SK-N-MC (cell line): ENCODE results near the gene ZNF433.
"Not testable (repeated sequence)": the region's sequence is repeated elsewhere in the genome, so short reads cannot be mapped to it uniquely, and the experiment has no call there.

Experiments used
- DNase-seq: peaks from one replicate; pipeline ENCODE4 v3.0.0-alpha.2; 2011; ENCODE audit warnings: low read depth, low spot score
- H3K27ac ChIP-seq: fragments of 200-600 bp; sonication (generic); 2 replicates; pipeline ENCODE4 v1.5.1; 2016; ENCODE audit warnings: mixed run types
- H3K36me3 ChIP-seq: fragments of 200-600 bp; sonication (generic); 2 replicates; pipeline ENCODE4 v1.6.1; 2017; ENCODE audit warnings: antibody characterized with exemption, low read length, mixed read lengths; ENCODE audit not compliant: insufficient read depth
- H3K4me3 ChIP-seq: fragments of 200-600 bp; sonication (generic); 2 replicates; pipeline ENCODE4 v1.5.1; 2016
- H3K9ac ChIP-seq: fragments of 200-600 bp; sonication (generic); 2 replicates; pipeline ENCODE4 v1.8.0; 2017; ENCODE audit warnings: mixed run types, mixed read lengths; ENCODE audit not compliant: insufficient read length
- H3K9me3 ChIP-seq: fragments of 200-600 bp; sonication (generic); 2 replicates; pipeline ENCODE4 v1.6.1; 2017; ENCODE audit warnings: low read depth, mild to moderate bottlenecking, antibody characterized with exemption, low read length, moderate library complexity, mixed read lengths
- EZH2 ChIP-seq: fragments of 200-600 bp; sonication (generic); IDR thresholded peaks from one replicate; pipeline ENCODE4 v1.6.1; 2017; ENCODE audit warnings: antibody characterized with exemption
- FOXP2 ChIP-seq: optimal IDR thresholded peaks from 2 replicates; pipeline ENCODE3; 2011; ENCODE audit warnings: mild to moderate bottlenecking, moderate library complexity; ENCODE audit not compliant: insufficient read depth; ENCODE audit errors: extremely low read length, control extremely low read depth
- POLR2AphosphoS5 ChIP-seq: IDR thresholded peaks from 2 replicates; pipeline ENCODE4 v1.6.1; 2012; ENCODE audit warnings: mild to moderate bottlenecking, low read depth, low read length, borderline replicate concordance

ZNF433 gene

DNA sequence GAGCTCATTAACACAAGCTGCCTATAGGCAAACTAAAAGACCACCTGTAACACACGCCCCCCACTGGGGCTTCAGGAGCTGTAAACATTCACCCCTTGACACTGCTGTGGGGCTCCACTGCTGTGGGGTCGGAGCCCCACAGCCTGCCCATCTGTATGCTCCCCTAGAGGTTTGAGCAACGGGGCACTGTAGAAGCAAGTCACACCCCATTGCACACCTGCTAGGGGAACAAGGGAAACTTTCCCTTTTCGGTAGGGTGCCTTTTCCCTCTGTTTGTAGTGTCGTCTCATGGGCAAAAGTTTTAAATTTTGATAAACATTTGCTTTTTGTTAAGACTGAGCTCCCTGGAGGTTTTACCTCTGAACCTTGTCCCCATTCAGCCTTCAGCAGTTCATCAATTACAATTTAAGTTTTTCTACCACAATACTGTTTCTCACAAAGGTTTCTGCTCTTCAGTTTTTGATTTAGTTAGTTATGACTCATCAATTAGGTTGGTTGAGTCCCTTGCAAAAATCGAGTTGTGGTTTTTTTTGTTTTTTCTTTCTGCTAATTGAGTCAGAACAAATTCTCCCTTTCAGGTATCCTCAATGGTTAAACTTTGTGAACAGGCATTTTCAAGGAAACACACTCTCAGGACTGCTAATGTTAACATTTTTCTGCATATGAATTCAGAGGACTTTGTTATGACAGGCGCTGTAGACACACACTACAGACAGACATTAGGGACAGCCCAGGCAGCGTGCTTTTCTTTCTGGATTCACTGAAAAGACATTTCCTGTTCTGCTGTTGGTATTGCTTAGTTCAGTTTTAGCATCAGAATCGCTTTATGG, 35.1 kb downstream of the ZNF433 start:
- H3K36me3 ChIP-seq: peaks cover 5% of the 10 kb centered on the region
- no peak overlapping the region for H3K9ac ChIP-seq
- no peaks in the 10 kb centered on the region for H3K9me3 ChIP-seq
- no peak overlapping the region for H3K27ac ChIP-seq
- H3K4me3 ChIP-seq: no peak overlapping the region
- DNase-seq: no peak
- TF ChIP-seq EZH2: no peak
- no peak for TF ChIP-seq FOXP2
- TF ChIP-seq POLR2AphosphoS5: no peak

DNA sequence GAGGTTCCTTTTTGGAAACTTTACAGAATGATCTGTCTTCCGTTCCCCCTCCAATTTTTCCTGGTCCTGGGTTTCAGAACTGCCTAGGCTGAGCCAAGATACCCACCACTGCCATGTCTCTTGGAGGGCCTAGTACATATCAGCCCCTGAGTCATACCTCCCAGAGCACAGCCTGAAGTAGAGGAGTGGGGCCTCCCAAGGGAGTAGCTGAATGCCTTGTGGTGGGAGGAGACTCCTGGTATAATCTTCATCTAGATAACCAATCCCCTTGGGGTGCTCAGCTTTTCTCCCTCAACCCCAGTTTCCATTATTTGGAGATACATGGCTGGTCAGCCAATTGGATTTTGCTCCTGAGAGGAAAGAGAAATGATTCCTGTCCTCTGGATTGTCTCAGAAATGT, 40.3 kb downstream of the ZNF433 start:
- no peak overlapping the region for H3K9ac ChIP-seq
- 0 out of 2 replicates have a peak, but pooled peaks cover 3% of the 10 kb centered on the region for H3K9me3 ChIP-seq
- TF ChIP-seq FOXP2: no peak
- no peak for TF ChIP-seq EZH2
- TF ChIP-seq POLR2AphosphoS5: no peak
- no peak overlapping the region for H3K27ac ChIP-seq
- DNase-seq: no peak
- H3K36me3 ChIP-seq: no peaks in the 10 kb centered on the region
- H3K4me3 ChIP-seq: no peak overlapping the region

DNA sequence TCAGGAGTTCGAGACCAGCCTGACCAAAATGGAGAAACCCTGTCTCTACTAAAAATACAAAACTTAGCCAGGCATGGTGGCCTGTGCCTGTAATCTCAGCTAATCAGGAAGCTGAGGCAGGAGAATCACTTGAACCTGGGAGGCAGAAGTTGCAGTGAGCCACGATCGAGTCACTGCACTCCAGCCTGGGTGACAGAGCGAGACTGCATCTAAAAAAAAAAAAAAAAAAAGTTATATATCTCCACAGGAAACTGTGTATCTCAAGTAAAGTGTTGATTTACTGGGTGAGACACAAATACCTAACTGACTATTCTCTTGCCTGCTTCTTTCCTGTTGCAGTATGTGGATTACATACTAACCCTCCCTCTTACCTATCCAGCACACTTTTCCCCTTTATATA, 43.6 kb downstream of the ZNF433 start:
- not testable (repeated sequence) for H3K4me3 ChIP-seq, H3K9ac ChIP-seq, H3K9me3 ChIP-seq, DNase-seq, H3K27ac ChIP-seq, H3K36me3 ChIP-seq

DNA sequence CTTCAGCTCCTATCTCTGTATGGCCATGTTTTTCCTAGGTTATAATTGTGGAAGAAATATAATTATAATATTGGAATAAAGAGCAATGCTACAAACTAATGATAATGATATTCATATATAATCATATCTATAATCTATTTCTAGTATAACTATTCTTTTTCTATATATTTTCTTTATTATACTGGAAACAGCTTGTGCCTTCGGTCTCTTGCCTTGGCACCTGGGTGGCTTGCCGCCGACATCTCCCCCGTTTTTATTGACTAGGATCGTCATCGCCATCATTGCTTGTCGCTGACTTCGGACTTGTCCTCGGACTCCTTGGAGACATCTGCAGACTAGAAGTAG, 46.4 kb downstream of the ZNF433 start:
- Histone ChIP-seq H3K36me3 (peaks cover 6% of the 10 kb centered on the region; the same call in 1 of the 2 replicates), H3K9ac (no peak overlapping the region)

DNA sequence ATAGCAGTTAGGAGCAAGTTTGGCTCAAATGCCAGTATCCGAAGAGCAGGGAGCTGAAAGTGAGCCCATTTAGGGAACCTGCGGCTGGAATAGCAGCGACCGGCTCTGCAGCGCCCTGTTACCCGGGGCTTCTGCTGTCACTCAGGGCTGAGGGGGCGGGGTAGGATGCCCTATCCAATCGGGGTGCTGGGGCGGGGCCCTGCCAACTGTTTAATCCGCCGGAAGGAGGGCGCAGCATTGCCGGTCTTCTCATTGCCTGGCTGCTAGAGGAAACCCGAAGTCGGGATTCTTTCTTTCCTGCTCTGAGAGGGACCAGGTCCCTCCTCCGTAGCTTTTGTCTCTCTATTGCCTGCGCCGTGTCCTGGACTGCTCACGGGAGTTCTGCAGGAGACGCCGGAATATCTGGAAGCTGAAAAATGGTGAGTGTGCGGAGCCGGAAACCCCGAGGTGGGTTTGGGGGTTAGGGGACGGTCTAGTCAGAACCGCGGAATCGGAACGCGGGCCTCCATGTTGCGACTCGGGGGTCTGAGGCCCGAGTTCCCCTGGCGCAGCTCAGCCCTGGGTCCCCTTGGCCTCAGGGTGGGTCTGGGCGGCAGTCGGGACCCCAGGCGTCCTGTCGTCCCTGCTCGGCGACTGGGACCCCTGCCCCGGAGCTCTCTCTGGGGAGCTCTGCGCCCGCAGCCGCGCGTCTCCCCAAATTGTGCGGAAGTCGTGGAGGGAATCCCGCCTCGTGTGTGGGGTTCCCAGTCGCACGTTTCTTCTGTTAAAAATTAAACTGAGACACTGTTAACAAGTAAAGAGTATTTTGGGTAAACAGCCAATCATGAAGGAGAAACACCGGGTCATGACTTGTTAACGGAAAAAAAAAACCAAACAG, 47.8 kb downstream of the ZNF433 start:
- H3K9ac ChIP-seq: peak overlapping the region; percentile 82
- peak overlapping the region; percentile 82 for H3K4me3 ChIP-seq
- peak; percentile 52 for DNase-seq
- H3K27ac ChIP-seq: peak overlapping the region; percentile 16; the same call in 1 of the 2 replicates
- H3K9me3 ChIP-seq: no peaks in the 10 kb centered on the region
- TF ChIP-seq POLR2AphosphoS5 (peak; percentile 95), EZH2 (no peak)
- H3K36me3 ChIP-seq: peaks cover 6% of the 10 kb centered on the region; the same call in 1 of the 2 replicates

More for the DNA sequence above, 46.4 kb downstream of the ZNF433 start:
- DNase-seq: no peak
- no peak overlapping the region; the same call in 1 of the 2 replicates for H3K4me3 ChIP-seq
- no peak overlapping the region for H3K27ac ChIP-seq
- no peak for TF ChIP-seq POLR2AphosphoS5
- no peaks in the 10 kb centered on the region for H3K9me3 ChIP-seq

DNA sequence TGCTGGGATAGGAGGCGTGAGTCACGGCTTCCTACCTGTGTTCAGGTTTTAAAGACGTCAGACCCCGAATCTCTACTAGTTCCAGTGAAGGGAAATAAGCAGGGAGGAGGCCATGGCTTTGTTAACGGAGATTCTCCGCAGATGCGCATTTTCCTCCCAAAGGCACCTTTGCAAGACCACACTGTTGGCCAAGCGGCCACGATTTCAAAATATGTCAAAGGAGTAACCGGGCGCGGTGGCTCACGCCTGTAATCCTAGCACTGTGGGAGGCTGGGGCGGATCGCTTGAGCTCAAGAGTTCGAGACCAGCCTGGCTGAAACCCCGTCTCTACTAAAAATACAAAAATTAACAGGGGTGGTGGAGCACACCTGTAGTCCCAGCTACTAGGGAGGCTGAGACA, 48.7 kb downstream of the ZNF433 start:
- no peaks in the 10 kb centered on the region for H3K9me3 ChIP-seq
- TF ChIP-seq FOXP2 (no peak), POLR2AphosphoS5 (no peak), EZH2 (no peak)
- peaks cover 6% of the 10 kb centered on the region; the same call in 1 of the 2 replicates for H3K36me3 ChIP-seq
- no peak overlapping the region for H3K27ac ChIP-seq
- no peak overlapping the region for H3K4me3 ChIP-seq
- no peak overlapping the region for H3K9ac ChIP-seq
- DNase-seq: no peak

DNA sequence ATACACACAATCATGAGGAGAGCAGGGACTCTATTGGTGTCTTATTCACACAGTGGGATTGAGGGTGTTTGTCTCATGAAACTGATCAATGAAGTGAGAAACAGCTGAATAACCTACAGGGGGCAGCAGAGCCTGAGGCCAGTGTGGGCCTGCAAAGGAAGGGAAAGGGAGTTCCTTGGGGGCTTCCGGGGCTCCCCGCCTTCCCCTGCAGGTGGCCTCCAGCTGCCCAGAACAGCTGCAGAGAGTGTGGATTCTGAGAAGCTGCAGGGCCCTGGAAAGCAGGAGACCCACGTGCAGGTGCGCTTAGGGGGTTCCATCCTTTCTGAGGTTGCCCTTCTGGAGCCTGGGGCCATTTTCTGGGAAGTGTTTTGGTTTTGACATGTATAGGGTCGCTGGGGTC, 50.5 kb downstream of the ZNF433 start:
- no peak for DNase-seq
- Histone ChIP-seq H3K9ac (no peak overlapping the region), H3K36me3 (peaks cover 6% of the 10 kb centered on the region; the same call in 1 of the 2 replicates), H3K9me3 (no peaks in the 10 kb centered on the region), H3K4me3 (no peak overlapping the region), H3K27ac (no peak overlapping the region)
- TF ChIP-seq POLR2AphosphoS5: no peak

DNA sequence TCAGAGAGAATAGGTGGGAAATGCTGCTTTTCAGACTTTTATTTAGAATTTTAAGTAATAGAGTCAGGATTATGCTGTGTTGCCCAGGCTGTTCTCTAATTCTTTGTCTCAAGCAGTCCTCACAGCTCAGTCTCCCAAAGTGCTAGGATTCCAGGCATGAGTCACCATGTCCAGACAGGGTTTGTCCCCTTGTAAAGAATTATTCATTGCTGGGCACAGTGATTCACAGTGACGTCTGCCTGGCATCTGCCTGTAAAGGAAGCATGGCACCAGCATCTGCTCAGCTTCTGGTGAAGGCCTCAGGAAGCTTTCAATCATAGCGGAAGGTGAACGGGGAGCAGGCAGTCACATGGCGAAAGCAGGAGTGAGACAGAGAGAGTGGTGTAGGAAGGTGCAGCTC, 53.0 kb downstream of the ZNF433 start:
- no peak for DNase-seq
- Histone ChIP-seq H3K36me3 (no peaks in the 10 kb centered on the region), H3K9ac (no peak overlapping the region), H3K9me3 (no peaks in the 10 kb centered on the region), H3K27ac (no peak overlapping the region), H3K4me3 (no peak overlapping the region)
- TF ChIP-seq FOXP2: no peak
- TF ChIP-seq POLR2AphosphoS5: no peak
- TF ChIP-seq EZH2: no peak

DNA sequence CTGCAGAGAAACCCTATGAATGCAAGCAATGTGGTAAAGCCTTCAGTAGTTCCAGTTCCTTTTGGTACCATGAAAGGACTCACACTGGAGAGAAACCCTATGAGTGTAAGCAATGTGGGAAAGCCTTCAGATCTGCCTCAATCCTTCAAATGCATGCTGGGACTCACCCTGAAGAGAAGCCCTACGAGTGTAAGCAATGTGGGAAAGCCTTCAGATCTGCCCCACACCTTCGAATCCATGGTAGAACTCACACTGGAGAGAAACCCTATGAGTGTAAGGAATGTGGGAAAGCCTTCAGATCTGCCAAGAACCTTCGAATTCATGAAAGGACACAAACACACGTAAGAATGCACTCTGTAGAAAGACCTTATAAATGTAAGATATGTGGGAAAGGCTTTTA, 56.0 kb downstream of the ZNF433 start:
- DNase-seq: no peak
- Histone ChIP-seq H3K27ac (no peak overlapping the region), H3K9me3 (no peaks in the 10 kb centered on the region), H3K36me3 (no peaks in the 10 kb centered on the region), H3K4me3 (no peak overlapping the region), H3K9ac (no peak overlapping the region)
- TF ChIP-seq EZH2 (no peak), POLR2AphosphoS5 (no peak), FOXP2 (no peak)
